ENCODE results near the gene AGBL4. TPM values are rescaled to one million over a fixed set of nuclear protein-coding genes. Genes with fewer than 3 reads are reported as not detected.

The AGBL4 gene
- total and polyA plus RNA-seq, 2 of the 4 experiments (the other 2 are of a cell fraction) = not detected

DNA sequence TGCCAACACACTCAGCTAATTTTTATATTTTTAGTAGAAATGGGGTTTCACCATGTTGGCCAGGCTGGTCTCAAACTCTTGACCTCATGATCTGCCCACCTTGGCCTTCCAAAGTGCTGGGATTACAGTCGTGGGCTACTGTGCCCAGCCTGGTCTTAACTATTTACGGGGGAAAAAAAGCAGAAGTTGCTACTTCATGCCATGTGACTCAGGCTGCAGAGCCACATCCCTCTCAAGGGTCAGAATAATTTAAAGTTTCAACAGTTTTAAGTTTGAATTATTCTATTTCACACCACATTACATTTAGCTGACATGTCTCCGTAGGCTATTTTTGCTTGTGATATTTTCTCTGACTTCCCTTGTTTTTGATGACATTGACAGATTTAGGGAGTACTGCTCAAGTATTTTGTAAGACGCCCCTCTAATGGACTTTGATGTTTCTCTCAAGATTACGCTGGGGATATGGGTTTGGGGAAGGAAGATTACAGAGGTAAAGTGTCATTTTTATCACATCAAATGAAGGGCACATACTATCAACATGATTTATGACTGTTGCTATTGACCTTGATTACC, 14.6 kb upstream of the AGBL4 start:
- WGBS, 2 experiments (ENCODE audit: extremely low coverage in 2 of 2, insufficient read length in 1 of 2) = 33% methylated on average over 1 of the region's 5 CpGs; no CpG with 5 or more reads in 1 of the 2 experiments
- dilution Hi-C loops (cut with HindIII; ENCODE audit: low sequenced_read_pairs, unreplicated experiment) = no loop called here
- CTCF ChIA-PET = no interaction called here

More for the DNA sequence above, 14.6 kb upstream of the AGBL4 start:
- no peaks in the 10 kb centered on the region for H3K27me3 ChIP-seq (ENCODE audit: control insufficient read depth, insufficient read depth, low read length)
- no peak overlapping the region for H3K9ac ChIP-seq (ENCODE audit: low read depth, low read length)
- H3K36me3 ChIP-seq (ENCODE audit: control insufficient read depth, insufficient read depth, low read length) = no peaks in the 10 kb centered on the region
- H3K18ac ChIP-seq (ENCODE audit: low read depth, low read length) = no peak overlapping the region
- no peaks in the 10 kb centered on the region for H4K20me1 ChIP-seq (ENCODE audit: insufficient read depth, low read length)
- H3K9me1 ChIP-seq (ENCODE audit: insufficient read depth, low read length) = no peaks in the 10 kb centered on the region
- DNase-seq = no peak
- no peak overlapping the region for H3K23ac ChIP-seq (ENCODE audit: low read depth, low read length)
- H2AFZ ChIP-seq (replicated peaks; ENCODE audit: low read length, poor library complexity) = no peak overlapping the region
- H3K79me1 ChIP-seq (ENCODE audit: low read depth in 1 of 2, low read length in 2 of 2) = no peaks in the 10 kb centered on the region
- no peak overlapping the region for H4K5ac ChIP-seq (ENCODE audit: low read depth, low read length)
- no TSS peak for BruUV-seq (replicated peaks)
- H2BK120ac ChIP-seq (ENCODE audit: low read depth, low read length) = no peak overlapping the region
- H3K4me2 ChIP-seq (ENCODE audit: low read depth, low read length) = no peak overlapping the region
- H3K4me1 ChIP-seq (ENCODE audit: control insufficient read depth, insufficient read depth, low read length) = no peaks in the 10 kb centered on the region
- H2AK5ac ChIP-seq (ENCODE audit: low read depth, low read length) = no peak overlapping the region
- no peak overlapping the region for H2BK5ac ChIP-seq (ENCODE audit: low read depth, low read length, poor library complexity, severe bottlenecking)
- no peak overlapping the region for H2AK9ac ChIP-seq (replicated peaks; ENCODE audit: low read depth, low read length, poor library complexity)
- H4K91ac ChIP-seq (ENCODE audit: insufficient read depth, low read depth, low read length) = no peak overlapping the region
- H3K14ac ChIP-seq (replicated peaks; ENCODE audit: low read depth, low read length) = no peak overlapping the region
- TF ChIP-seq NFE2L2 (IDR thresholded peaks at IDR 0.05; ENCODE audit: low read depth, low read length) (no peak), RCOR1 (IDR thresholded peaks at IDR 0.05; ENCODE audit: insufficient replicate concordance, low read length) (no peak), MAFK (IDR thresholded peaks at IDR 0.05; ENCODE audit: low read depth, low read length) (peak; percentile 46; the same call in 1 of the 2 replicates), MXI1 (IDR thresholded peaks at IDR 0.05; ENCODE audit: borderline replicate concordance, low read depth, low read length) (no peak), USF2 (IDR thresholded peaks at IDR 0.05; ENCODE audit: low read depth, low read length) (no peak)
- H3K9me3 ChIP-seq (ENCODE audit: control insufficient read depth, insufficient read depth, low read length) = peaks cover 8% of the 10 kb centered on the region
- in situ Hi-C loops (cut with MboI; ENCODE audit: low sequenced_read_pairs) (no loop called here), intact Hi-C loops (cut with micrococcal nuclease) (no loop called here)
- no peak overlapping the region for H3K56ac ChIP-seq (ENCODE audit: extremely low read depth, insufficient read depth, low read length)
- no peak overlapping the region for H2BK20ac ChIP-seq (ENCODE audit: low read depth, low read length)
- no peak overlapping the region for H4K8ac ChIP-seq (ENCODE audit: low read depth in 2 of 2, low read length in 2 of 2)
- ATAC-seq (ENCODE audit: low read depth) = no peak
- H3K27ac ChIP-seq (ENCODE audit: insufficient read depth, low read length) = no peak overlapping the region
- no peak overlapping the region for H2BK15ac ChIP-seq (ENCODE audit: low read depth, low read length)
- H3K4ac ChIP-seq (ENCODE audit: low read depth, low read length) = no peak overlapping the region
- POLR2A ChIA-PET (ENCODE audit: unreplicated experiment) = no interaction called here
- no peak overlapping the region for H3K4me3 ChIP-seq (ENCODE audit: insufficient read depth, low read depth, low read length)
